GM18868 (cell line): ENCODE data around the gene ATP6V1C2.
"Not testable (repeated sequence)": the region's sequence is repeated elsewhere in the genome, so short reads cannot be mapped to it uniquely, and the experiment has no call there.

Source experiments
- ATAC-seq: cut with Tn5 transposase; IDR thresholded peaks from one replicate; pipeline ENCODE4 v1.9.1; 2021; ENCODE audit warnings: mild to moderate bottlenecking, moderate library complexity; ENCODE audit not compliant: unreplicated experiment

The ATP6V1C2 gene

GRCh38 chr2:10765461-10765860 lies 44.0 kb downstream of the ATP6V1C2 start:
- ATAC-seq = no peak

DNA sequence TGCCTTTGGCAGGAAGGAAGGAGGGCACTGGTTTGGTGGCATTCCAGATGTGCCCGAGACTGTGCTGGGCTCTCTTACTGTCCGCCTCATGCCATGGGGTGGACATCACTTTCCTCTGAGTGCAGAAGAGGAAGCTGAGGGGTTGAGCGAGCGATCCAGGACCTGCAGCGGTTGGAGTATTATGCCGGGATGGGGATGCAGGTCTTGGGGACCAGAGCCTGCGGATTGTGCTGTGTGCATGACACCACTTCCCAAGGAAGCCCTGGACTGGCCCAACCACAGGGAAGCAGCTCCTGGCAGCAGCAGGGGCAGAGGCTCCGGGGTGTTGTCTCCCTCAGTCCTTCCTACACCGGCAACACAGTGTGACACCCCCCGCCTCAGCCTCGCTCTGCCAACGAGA lies 44.5 kb downstream of the ATP6V1C2 start:
- no peak for ATAC-seq

DNA sequence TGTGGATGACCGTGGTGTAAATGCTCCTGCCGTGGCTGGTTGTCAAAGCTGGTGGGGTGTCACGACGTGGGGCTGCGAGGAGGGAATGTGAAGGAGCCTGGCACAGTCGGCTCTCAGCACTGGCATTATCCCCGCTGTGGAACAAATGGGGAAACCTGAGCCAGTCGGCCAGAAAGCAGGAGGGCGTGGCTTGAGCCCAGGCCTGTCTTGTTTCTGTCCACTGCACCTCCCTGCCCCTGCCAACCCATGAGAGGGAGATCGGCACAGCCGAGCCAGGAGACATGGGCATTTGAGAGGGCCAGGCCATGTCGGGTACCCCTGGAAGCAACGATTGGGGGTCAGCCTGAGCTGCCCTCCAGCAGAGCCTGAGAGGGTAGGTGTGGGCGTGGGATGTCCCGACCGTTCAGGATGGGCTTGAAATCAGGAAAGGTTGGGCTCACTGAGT lies 46.7 kb downstream of the ATP6V1C2 start:
- no peak for ATAC-seq

DNA sequence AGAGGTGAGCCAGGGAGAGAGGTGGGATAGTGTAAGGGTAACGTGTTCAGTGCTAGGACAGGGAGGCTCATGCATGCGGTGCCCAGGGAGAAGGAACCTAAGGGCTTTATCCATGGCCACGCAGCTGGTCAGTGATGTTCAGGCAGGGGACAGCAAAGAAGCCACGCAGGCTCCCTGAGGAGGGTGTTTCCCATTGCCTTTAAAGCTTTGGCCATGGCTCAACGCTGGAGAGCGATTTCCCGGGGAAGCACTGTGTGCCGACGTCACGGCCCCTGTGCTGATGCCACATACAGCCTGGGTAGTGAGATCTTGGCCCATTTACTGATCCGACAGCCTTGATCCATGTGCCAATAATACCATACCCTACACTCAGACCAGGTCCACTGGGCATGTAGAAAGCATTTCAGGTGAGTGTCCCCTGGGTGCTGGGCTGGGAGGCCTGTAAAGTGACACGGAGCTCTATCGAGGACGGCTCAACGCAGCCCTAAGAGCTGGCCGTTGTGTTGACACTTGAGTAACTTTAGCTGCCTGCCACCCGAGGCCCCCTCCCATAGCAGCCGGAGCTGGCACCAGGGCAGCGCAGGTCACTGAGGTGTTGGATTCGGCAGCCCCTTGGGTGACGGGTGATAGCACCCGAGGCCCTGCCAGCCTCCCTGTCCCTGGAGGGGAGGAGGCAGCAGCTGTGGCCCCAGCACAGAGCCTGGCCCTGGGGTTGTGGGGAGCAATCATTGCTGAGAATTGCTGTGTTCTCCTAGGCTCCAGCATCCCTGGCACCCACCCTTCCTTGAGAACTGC lies 49.7 kb downstream of the ATP6V1C2 start:
- ATAC-seq = no peak

- no peak for ATAC-seq
These were observed 50.4 kb downstream of the ATP6V1C2 start for GRCh38 chr2:10771786-10772185.

- no peak for ATAC-seq
These were observed 50.9 kb downstream of the ATP6V1C2 start for GRCh38 chr2:10772201-10772867.

GRCh38 chr2:10772868-10773215 lies 51.4 kb downstream of the ATP6V1C2 start:
- ATAC-seq = no peak

DNA sequence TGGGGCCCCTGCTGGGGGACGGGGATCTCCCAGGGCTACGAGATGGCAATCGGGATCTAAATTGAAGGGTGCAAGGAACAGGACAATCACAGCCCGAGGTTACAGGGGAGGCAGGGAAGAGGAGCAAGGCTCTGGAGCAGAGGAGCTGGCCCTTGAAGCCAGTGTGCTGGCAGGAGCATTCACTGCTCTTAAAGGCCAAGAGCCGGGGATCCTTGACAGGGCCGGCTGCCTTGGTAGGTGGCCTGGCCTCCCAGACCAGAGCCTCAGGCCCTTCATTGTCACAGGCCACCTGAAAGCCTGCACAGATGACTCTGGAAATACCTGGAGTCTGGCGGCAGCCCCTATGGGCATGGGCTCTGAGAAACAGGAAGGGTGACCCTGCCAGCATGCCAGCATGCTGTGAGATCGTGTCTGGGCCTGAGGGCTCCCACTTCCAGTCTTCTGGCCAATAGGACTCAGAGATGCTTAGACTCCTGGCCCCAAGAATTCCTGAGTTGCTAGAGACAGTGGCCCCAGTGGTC lies 52.5 kb downstream of the ATP6V1C2 start:
- ATAC-seq = no peak

GRCh38 chr2:10774394-10774793 lies 53.0 kb downstream of the ATP6V1C2 start:
- ATAC-seq = no peak

DNA sequence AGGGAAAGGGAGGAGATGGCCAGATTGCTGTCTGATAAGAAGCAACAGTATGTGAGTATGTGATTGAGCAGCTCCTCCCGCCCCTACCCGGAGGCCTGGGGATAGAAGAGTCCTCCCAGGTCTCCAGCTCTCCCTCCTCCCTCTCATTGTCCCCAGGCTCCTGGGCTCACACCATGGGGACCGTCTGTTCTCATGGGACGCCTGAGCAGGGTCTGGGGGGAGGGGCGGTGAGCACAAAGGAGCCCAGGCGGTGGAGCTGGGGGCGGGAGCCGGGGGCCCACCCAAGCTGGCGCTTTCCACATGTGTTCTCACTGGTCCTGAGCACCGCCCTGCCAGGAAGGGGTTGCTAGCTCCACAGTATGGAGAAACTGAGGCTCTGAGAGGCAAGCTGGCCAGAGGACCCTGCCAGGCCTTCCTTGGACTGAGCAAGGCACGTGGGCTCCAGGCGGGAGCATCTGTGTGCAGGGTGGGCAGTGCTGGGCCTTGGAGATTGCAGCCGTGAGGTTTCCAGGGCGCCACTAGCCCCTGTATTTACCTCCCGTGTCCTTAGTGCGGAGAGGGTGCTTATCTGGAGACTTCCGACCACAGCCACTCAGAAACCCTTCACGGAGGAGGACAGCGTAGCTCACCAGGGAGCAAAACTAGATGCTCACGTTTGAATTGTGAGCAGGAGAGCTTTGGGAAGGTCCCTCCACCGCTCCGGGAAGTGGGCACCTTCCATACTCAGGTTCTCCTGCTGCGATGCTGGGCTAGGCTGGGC lies 53.8 kb downstream of the ATP6V1C2 start:
- ATAC-seq = no peak

DNA sequence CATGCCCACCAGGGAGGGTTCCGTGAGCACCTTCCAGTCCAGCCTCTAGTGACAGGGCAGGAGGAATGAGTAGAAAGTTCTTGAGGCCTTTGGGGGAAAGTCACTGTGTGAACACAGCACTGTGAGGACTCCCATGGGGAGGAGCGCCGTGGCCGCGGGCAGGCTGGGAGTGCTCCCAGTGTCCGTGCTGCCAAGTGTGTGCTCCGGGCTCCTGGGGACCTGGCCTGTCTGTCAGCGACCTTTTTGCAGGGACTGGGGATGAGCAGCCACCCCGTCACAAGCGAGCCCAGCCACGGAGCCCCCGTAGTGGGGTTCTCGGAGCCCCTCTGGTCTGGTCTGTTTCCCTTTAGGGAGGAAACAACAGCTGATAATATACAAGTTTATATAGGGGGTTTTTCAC lies 54.4 kb downstream of the ATP6V1C2 start:
- ATAC-seq = no peak

DNA sequence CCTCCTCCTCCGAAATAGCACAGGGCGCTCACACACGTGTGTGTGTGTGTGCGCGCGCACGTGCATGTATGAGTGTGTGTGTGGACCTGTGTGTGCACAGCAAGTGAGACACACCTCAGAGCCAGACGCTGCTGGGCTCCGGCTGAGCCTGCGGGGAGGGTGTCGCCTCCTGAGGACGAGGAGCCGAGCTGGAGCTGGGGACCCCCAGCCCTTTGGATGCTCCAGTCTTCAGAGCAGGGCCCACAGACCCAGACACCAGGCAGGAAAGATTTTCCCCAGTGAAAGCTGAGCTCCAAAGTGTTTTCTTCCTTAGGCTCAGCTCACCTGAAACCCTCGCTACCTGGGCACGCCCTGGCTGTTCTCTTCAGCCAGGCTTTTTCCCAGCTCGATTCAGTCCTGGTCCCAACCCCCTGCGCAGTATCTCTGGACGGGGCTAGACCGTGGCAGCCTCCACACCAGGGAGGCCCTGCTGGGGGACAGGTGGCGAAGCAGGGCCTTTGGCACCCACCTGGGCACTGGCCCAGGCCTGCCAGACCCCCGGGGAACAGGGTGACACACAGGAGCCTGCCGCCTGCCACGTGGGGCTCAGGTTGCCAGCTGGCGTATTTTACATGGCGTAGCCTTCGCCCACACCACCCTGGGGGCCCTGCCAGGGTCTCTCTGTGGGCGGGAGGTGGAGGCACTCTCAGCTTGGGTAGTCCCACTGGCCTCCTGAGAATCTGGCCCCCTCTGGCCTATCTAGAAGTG lies 55.0 kb downstream of the ATP6V1C2 start:
- ATAC-seq = no peak

GRCh38 chr2:10777111-10777841 lies 55.8 kb downstream of the ATP6V1C2 start:
- ATAC-seq = no peak

GRCh38 chr2:10777842-10778723 lies 56.7 kb downstream of the ATP6V1C2 start:
- ATAC-seq = no peak

GRCh38 chr2:10778724-10779115 lies 57.3 kb downstream of the ATP6V1C2 start:
- ATAC-seq = no peak

DNA sequence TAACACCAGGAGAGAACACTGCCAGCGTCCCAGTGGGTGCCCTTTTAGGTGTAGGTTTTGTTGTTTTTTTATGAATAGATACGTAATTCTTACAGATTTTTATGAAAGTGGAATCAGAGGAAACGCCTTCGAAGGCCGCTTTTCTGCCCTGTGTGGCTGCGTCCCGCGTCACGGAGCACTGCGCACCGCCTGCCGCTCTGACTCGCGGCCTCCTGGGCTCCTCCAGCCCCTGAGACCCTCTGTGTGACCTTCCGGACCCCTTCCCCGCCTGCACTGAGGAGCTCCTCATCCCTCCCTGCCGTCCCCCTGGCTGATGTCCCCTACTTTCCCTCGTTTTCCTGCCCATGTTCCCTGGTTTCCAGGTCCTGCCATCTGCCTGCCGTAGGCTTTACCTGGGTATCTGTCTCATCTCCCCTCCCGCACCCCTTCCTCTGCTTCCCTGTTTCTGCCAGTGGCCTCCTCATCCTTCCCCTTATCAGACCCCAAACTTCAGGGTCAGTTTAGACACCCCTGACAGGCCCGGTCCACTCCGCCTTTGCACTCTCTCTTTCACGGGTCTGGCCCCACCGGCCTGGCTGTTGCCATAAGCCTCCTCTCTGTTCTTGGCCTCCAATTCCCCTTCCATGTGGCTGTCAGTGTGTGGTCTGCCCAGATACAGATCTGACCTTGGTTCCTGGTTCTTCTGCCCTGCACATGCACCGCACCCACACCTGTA lies 58.5 kb downstream of the ATP6V1C2 start:
- ATAC-seq = no peak

- ATAC-seq = no peak
These were observed 59.0 kb downstream of the ATP6V1C2 start for GRCh38 chr2:10780491-10780820.

- ATAC-seq = not testable (repeated sequence)
These were observed 59.4 kb downstream of the ATP6V1C2 start for GRCh38 chr2:10780821-10781220.

GRCh38 chr2:10781746-10782145 lies 60.3 kb downstream of the ATP6V1C2 start:
- ATAC-seq = no peak
